HG03196 (cell line): Measurements from ENCODE around the gene NOC2L.

Experiments
- ATAC-seq: cut with Tn5 transposase; IDR thresholded peaks from one replicate; pipeline ENCODE4 v1.9.1; 2021; ENCODE audit not compliant: unreplicated experiment

The NOC2L gene

GRCh38 chr1:931380-932172 lies 27.5 kb downstream of the NOC2L start:
- ATAC-seq = no peak

GRCh38 chr1:930633-931138 lies 28.4 kb downstream of the NOC2L start:
- ATAC-seq = no peak

- ATAC-seq = no peak
These were observed 29.1 kb downstream of the NOC2L start for GRCh38 chr1:929712-930632.

- ATAC-seq = no peak
These were observed 30.0 kb downstream of the NOC2L start for GRCh38 chr1:928825-929661.

- ATAC-seq = no peak
These were observed 31.3 kb downstream of the NOC2L start for GRCh38 chr1:927748-928147.

- no peak for ATAC-seq
These were observed 31.8 kb downstream of the NOC2L start for GRCh38 chr1:927234-927633.

GRCh38 chr1:925561-926421 lies 33.3 kb downstream of the NOC2L start:
- no peak for ATAC-seq

GRCh38 chr1:924656-925560 lies 34.1 kb downstream of the NOC2L start:
- no peak for ATAC-seq

GRCh38 chr1:923991-924655 lies 34.9 kb downstream of the NOC2L start:
- ATAC-seq = no peak

GRCh38 chr1:923131-923990 lies 35.7 kb downstream of the NOC2L start, which contains the start of gene SAMD11:
TSS of gene SAMD11 (plus strand) at chr1:923923. CDS start at chr1:924432, 509 bp downstream.
- ATAC-seq = no peak

- no peak for ATAC-seq
These were observed 37.8 kb downstream of the NOC2L start for GRCh38 chr1:921011-921837.

GRCh38 chr1:920521-920920 lies 38.5 kb downstream of the NOC2L start:
- ATAC-seq = no peak

GRCh38 chr1:920010-920409 lies 39.0 kb downstream of the NOC2L start:
- ATAC-seq = no peak

GRCh38 chr1:919271-919872 lies 39.7 kb downstream of the NOC2L start:
- ATAC-seq = no peak

- no peak for ATAC-seq
These were observed 40.2 kb downstream of the NOC2L start for GRCh38 chr1:918843-919242.

- no peak for ATAC-seq
These were observed 40.7 kb downstream of the NOC2L start for GRCh38 chr1:918353-918752.
